HG03159 (cell line): Measurements from ENCODE around the gene OSBPL10.

Source experiments
- ATAC-seq: cut with Tn5 transposase; IDR thresholded peaks from one replicate; pipeline ENCODE4 v1.9.1; 2021; ENCODE audit warnings: mild to moderate bottlenecking, moderate library complexity; ENCODE audit not compliant: unreplicated experiment

Gene OSBPL10

DNA sequence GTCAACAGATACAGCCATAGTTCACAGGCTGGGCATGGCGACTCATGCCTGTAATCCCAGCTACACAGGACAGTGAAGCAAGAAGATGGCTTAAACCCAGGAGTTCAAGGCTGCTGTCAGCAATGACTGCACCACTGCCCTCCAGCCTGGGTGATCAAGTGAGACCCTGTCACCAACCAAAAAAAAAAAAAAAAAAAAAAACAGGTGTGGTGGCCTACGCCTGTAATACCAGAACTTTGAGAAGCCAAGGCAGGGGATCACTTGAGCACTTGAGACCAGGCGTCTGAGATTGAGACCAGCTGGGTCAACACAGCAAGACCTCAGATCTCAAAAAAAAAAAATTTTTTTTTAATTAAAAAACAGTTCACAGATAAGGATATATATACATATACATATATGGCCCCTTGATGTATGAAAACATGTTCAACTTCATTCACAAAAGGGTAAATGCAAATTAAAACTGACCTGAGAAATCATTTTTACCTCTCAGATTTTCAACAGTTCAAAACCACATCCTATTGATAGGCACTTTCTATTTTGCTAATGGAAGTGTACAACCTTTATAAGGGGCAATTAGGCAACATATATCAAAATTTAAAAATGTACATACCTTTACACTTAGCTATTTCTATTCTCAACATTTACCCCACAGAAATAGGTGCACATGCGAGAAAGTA is 51.1 kb downstream of the OSBPL10 start:
- peak; percentile 52 for ATAC-seq

DNA sequence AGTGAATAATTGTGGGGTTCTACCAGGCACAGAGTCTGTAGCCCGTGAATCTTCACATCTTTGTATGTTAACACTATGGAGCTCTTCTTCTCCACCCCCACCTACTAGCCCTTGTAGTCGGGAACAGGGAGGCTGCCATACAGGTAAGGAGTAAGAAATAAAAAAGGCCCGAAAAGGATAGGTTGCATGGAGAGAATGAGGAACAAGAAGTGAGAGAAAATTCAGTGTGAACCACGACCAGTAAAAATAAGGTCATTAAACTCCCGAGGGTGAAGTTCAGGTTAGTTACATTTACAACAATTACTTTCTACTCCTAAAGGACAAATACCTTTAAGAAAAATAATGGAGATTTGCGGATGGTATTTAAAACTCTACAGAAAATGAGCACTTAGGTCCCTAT is 53.3 kb downstream of the OSBPL10 start:
- no peak for ATAC-seq

DNA sequence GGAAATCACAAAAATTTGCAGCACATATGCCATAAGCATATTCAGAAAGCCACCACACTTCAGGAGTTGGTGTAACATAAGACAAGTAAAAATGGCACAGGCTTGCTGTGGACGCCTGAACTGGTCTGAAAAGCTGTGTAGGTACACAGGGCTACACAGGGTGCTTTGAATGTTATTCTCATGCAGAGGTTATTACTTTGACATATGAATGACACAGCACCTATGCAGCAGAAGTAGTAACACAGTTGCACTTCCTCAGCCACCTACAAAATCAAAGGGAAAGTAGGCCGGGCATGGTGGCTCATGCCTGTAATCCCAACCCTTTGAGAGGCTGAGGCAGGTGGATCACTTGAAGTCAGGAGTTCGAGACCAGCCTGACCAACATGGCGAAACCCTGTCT is 54.5 kb downstream of the OSBPL10 start:
- no peak for ATAC-seq

DNA sequence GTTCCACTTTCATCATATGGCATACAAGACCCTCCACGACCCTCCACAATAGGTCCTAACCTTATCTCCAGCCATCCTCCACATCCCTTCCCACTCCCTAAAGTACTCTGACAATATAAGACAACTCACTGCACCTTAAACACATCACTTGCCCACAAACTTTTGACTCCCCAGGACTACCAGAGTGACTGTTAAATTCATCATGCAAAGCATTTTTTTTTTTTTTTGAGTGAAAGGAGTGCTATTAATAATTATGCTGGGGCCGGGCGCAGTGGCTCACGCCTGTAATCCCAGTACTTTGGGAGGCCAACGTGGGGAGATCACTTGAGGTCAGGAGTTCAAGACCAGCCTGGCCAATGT is 55.8 kb downstream of the OSBPL10 start:
- ATAC-seq = peak; percentile 41

DNA sequence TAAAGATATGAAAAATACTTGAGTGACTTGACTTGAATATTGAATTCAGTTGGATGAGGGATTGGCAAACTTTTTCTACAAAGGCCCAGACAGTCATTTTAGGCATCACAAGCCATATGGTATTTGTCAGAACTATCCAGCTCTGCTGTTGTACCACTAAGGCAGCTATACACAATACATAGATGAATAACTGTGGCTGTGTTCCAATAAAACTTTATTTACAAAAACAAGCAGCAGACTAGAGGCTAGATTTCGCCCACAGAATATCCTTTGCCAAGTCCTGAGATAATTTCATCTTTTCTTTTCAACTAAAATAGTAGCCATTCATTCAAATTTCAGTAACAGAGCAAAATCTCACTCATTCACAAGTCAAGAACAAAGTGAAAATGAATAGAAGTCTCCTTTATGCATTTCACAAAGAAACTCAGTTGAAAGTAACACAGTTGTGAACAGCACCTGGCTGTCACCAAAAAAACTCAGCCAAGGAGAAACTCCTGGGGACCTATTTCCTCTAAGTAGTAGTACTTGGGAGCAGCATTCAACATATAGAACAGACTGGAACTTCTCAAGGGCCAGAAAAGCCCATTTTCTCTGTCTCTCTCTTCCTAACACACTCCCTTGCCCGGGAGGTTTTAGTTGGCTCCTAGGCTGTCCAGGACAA is 56.3 kb downstream of the OSBPL10 start:
- peak; percentile 15 for ATAC-seq

DNA sequence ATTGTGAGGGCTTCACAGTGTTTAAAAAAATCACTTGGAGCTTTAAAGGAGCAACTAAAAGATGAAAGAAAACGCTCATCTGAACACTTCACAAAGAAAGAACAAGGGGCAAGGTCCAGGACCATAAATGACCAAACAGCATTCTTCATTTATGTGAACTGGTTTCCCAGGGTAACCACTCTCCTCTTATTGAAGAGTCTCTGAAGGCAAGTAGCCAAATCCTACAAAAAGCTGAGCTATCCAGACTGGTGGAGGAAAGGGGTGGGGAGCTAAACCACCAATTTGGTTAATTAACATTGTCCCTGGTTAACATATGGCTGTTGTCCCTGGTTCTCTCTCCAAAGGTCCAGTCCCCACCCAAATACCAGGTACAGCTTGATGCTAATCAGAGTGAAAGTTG is 58.1 kb downstream of the OSBPL10 start:
- ATAC-seq = no peak

DNA sequence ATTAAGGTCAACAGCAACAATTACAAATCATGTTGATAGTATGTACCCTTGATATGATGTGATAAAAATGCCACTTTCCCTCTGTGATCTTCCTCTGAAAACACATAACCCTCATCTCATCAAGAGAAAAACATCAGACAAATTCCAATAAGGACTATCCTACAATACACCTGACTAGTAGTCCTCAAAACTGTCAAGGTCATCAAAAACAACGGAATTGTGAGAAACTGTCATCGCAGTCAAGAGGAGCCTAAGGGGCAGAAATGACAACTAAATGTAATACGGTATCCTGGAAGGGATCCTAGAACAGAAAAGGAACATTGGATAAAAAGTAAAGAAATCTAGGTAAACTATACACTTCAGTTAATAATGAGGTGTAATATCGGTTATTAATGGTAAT is 59.2 kb downstream of the OSBPL10 start:
- ATAC-seq = no peak

DNA sequence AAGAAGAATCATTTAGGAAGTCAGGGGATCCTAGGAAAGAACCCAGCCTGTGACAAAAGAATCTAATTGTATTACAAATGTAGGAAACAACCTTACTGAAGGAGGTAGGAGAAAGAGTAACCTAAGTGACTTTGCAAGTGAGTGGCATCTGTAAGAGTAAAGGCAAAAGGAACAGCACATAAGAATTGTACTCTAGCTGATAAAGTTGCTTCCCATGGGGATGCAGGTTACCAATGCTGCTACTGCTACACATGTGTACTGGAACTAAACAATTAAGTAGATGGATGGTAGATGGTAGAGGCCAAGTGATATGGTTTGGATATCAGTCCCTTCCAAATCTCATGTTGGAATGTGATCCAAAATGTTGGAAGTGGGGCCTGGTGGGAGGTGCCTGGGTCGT is 60.8 kb downstream of the OSBPL10 start:
- no peak for ATAC-seq

DNA sequence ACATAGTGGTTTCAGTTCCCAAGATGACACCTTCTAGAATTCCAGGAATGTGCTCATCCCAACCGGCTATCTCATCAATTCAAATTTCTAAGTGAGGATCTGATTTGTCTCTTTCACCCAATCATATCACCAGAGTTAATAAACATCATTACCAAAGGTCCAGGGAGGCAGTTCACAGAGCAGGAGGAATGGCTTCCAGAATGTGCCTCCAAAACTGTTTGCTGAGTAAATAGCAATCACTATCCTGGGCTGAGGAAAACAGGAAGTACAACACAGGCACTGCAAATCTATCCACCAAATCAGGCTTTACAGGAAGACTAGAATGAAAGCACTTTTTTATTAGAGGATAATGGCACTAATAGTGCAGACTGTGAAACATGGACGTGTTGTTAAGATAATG is 61.5 kb downstream of the OSBPL10 start:
- ATAC-seq = no peak

DNA sequence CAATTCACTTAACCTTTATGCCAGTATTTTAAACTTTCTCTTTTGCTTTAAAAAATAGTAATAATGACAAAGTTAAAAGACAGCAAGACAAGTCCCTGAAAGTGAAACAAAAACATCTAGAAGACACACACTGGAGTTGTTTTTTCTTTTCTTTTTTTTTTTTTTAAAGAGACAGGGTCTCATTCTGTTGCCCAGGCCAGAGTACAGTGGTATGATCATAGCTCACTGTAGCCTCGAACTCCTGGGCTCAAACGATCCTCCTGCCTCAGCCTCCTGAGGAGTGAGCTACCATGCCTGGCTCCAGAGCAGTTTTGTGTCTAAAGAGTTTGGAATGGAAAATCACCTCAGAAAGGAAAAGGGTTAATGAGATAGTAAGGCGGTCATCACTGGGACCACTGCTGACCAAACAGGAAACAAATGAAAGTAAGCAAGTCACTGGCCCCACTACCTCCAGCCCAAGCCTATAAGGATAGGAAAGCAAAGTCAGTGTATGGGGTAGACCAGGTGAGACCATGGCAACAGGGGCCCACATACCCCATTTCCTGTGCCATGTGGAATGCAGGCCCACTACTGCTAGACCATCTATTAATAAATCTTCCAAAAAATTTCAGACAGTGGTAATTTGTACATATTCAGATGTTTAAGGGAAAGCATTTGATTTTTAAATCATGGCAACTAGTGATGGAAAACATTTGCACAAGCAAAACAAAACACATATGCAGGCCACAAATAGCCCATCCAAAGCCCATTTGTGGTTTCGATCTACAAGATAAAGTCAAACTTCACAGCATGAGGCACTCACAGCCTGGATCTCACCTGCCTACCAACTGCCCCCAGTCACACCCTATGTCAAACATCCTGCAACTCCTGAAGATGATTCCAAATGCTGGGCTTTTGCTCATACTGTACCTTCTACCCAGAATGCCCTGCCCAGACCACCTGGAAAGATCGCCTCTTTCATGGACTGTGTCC is 62.6 kb downstream of the OSBPL10 start:
- peak; percentile 76 for ATAC-seq

DNA sequence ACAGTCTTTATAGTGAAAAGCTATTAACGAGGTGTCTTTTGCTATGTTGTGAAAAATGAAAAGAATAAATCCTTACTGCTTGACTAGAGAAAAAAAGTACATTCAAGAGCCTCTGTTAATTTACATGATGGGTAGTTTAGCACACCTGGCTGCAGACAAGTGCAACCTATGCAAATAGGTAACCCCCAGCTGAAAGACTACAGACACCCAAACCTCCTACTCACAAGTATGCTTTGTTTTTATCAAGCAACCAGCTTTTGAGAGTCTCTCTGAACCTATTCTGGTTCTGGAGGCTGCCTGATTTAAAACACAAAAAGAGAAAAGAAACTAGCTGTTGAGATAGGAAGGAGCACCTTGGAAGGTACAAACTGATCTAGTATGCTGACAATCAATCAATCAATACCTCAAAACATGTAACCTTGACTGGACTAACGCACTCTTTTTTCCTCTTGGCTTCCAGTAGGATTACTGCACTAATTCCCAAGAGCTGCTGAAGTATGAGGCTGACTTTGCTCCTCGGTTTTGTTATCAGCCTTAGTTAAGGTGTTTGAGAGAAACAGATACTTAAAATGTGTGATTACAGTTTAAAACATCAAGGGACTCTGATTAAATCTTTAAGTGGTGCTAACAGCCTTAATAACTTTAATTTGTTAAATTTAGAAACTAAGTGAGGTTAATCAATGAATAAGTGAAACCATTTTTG is 63.6 kb downstream of the OSBPL10 start:
- peak; percentile 79 for ATAC-seq

DNA sequence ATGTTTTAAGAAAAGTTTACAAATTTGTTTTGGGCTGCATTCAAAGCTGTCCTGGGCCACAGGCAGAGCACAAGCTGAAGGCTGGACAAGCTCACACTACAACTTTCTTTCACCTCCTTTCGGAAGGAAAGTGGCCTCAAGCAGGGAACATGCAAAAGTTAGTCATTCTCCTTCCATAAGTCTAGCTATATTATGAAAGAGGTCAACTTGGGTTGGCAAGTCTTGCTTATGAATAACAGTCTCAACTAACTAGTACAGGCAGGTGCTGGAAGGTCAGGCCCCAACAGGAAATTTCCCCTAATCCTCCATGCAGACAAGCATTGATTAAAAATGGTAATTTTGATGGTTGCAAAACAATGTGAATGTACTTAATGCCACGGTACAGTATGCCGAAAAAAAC is 69.4 kb downstream of the OSBPL10 start:
- ATAC-seq = no peak

DNA sequence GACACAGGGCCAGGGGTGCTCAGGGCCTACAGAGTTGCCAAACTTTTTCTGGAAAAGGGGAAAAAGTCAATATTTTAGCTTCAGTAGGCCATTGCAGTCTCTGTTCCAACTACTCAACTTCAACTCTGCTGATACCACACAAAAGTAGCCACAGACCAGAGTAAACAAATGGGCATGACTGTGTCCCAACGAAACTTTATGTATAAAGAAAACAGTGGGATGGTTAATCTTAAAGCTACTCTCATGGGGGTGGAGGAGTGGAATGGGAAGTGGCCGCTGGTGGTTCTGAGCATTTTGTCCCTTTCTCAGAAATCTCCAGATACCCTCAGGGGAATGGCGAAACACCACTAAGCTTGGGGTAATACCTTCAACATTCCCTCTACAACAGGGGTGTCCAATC is 69.9 kb downstream of the OSBPL10 start:
- ATAC-seq = no peak

DNA sequence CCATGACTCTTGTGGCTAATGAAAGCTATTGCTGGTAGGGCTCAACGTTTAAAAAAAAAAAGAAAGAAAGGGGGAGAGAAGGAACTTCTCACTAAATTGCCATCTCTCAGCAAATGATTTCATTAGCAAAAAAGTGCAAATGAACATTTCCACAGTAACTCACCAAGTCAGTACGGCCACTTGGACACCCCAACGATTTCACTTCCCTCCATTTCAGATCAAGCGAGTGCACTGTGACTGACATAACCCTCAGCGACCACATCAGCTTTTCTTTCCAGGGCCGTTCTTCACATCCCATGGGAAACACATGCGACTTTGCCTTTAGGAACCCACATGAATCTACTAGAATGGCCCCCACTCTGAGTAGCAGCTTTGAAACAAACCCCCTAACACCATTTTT is 71.6 kb downstream of the OSBPL10 start:
- ATAC-seq = no peak

DNA sequence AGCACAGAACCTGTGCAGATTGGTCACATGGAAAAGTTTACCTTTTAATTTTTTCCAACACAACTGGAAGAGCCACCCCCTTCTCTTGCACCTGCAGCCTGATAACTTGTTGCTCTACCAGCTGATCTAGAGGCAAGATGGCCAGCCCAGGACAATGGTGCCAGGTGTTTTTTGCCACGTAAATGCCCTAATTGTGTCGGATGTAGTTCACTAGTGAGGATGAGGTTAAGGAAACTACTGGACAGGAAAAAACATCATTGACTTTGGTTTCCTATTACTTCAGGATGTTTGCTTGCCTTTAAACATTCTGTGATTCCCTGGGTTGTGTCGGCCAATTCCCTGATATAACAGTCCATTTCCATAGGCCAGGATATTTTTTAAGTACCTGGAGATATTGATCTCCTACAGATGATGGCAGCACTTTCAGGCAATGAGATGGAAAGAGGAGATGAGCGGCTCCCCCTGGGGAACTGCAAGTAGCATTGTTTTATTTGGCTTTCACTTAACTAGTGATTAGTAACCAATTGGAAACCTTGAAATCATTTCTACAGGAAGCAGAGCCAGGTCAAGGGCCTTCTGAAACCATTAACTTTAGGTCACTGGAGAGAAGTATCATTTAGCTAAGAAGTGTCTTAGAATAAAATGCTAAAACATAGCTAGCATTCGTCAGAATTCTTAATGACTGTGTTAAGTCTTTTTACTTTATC is 72.5 kb downstream of the OSBPL10 start:
- peak; percentile 76 for ATAC-seq

DNA sequence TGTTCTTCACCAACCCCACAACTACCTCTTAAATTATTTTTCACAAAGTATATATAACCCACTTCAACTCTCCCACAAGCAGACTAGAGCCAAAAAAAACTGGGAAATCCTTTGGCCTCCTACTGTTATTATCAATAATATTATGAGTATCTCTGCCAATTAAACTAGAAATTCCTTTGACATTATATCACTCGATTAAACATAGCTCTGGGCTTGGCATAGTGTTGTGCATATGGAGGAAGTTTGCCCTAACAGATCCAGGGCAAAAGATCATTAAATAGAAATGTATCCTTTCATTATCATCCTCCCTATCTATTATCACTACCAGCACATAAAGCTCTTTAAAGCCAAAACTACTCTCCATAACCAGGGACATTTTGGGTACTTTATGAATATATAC is 74.9 kb downstream of the OSBPL10 start:
- no peak for ATAC-seq

DNA sequence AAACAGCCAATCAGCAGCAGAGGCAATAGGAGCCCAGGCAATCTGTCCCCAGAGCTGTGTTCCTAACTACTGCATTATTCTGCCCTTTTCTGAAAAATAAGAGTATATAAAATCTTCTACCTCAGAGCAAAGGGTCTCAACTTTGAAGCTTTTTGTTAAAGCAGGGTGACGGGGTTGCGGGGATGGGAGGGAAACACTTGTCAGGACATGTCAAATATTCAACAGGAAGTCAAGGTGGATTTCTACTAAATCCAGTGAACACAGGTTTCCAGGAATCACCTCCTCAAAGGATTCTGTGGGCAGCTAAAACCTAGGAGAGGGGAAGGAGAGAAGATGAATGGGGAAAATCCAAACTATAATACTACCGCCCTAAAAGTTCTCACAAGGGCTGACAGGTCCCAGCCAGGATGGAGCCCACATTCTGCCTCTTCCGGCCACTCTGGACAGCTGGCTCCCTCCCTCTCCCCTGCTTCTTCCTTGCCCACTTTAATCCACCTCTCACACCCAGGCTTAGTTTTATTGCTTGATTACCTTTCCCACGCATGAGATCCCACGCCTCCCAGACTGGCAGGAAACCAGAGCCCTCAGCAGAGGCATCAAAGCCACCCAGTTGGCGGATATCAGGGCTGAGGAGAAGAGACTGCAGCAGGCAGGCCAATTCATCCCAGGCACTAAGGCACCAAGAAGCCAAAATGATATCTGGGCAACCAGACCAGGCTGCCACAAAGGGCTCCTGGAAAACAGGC is 77.2 kb downstream of the OSBPL10 start:
- no peak for ATAC-seq

DNA sequence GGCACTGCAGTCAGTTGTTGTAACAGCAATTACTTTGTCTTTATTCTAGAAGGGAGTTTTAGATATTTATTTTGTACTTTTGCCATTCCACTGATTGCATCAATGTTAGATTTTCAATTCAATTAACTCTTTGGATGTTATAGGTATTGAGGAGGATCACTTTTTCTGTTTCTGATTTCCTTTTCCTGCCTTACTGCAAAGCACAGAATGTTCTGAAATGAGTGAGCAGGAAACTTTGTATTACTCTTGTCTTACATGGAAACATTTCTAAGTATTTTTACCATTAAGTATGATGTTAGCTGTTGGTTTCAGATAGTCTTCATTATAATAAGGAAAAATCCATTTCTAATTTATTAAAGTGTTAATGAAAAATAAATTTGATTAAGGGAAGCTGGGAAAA is 80.5 kb downstream of the OSBPL10 start:
- ATAC-seq = no peak

DNA sequence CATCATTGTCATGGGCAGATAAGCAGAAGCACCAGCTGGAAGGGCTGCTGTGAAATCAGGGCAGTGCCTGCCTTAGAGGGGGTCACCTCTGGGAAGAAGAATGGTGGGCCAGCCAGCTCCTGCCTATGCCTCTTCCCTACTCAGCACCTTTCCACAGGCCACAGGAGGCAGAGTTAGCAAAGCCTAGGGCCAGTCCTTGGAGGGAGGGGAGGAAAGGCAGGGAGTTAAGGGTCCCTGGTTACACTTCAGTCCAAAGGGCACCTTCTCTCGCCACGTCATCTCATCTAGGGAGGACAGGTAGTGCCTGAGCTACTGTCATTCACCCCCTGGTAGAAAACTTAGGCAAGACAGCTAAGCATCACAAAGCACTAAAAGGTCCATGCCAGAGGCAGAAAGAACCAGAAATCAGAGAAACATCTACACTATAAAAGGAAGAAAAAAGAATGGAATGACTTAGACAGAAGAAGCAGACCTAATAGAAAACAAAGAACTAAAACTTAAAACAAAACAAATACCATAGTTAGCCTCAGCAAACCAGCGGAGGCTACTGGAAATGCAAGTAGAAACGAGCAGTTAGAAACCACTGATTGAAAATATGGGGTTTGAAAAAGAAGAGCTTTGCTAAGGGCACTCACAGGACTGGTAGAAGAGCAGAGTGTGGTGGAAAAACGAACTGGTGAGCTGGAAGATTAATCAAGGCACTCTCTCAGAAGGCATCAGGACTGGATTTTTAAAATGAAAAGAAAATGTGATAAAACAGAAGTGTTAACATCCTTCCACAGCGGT is 84.2 kb downstream of the OSBPL10 start:
- ATAC-seq = no peak
